HG02623 (cell line): ENCODE measurements around the gene SCNM1.
A peak's percentile ranks its signal among the peaks of the same experiment; 100 is the strongest.

ENCODE experiments used
- ATAC-seq: cut with Tn5 transposase; IDR thresholded peaks from one replicate; pipeline ENCODE4 v1.9.1; 2021; ENCODE audit warnings: moderate library complexity; ENCODE audit not compliant: unreplicated experiment

SCNM1 gene, protein sequence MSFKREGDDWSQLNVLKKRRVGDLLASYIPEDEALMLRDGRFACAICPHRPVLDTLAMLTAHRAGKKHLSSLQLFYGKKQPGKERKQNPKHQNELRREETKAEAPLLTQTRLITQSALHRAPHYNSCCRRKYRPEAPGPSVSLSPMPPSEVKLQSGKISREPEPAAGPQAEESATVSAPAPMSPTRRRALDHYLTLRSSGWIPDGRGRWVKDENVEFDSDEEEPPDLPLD

DNA sequence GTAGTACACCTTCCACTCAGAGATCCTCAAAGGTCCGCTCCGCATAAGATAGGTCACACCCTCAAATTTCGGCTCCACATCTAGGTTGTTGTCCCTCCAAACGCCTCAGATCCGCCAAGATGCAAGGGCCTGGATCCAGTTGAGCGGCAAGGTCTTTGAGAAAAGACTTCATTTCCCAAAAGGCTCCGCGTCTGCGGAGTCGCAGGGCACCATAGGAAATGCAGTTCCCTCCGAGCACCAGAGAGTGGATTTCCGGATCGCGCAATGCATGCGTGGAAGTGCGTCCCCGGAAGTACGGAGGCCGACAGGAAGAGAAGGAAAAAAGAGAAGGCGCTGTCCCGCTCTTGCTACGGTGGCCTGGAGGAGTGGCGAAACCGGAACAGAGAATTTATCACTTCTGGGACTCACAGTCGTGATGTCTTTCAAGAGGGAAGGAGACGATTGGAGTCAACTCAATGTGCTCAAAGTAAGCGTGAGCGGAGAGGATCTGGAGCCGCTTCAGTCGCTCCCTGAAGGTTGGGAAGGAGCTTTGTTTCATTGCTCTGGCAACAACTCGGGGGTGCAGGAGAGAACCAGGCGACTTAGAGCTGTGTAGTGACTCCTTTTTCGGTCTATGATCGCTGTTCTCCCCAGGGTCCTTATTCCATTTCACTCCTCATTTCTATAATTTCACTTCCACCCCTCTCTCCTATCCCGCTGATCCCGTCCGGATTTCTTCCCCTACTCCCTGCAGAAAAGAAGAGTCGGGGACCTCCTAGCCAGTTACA, at the start of gene SCNM1, which contains the start of gene LYSMD1:
Gene SCNM1, plus strand, starts transcription at position 407 of the 767 bp plus-strand sequence. Its CDS starts 9 bp downstream, at position 416.
Gene LYSMD1, minus strand, starts transcription at position 165 of the 767 bp plus-strand sequence. CDS start 644 bp downstream, outside the sequence.
- peak; percentile 79 for ATAC-seq

DNA sequence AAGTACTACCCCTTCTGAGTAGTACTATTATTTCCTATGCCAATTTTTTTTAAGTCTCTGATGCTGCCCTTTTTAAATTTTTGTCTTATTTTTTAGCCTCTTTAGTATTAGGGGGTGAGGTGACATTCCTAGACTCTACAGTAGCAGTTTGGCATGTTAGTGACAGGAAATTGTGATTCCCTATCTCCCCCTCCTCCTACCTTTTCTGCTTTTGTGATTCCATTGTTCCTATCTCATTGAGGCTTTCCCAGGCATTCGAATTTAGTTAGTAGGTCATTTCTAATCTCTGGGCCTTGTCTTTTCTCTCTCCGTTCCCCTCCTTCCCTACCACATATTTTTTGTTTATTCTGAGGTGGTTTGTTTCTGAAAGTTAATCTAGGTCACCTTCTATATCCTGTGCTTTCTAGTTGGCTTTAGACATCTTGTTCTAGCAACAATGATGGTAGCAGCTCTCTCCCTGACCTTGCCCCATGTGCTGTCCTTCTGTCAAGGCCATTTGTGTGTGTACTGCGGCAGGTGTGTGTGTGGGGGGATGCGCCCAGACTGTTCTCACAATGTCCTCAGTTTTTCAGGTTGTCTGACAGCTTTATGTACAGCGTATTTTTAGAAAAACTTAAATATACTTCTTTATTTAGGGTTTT, 41.1 kb upstream of the SCNM1 start:
- ATAC-seq: no peak

DNA sequence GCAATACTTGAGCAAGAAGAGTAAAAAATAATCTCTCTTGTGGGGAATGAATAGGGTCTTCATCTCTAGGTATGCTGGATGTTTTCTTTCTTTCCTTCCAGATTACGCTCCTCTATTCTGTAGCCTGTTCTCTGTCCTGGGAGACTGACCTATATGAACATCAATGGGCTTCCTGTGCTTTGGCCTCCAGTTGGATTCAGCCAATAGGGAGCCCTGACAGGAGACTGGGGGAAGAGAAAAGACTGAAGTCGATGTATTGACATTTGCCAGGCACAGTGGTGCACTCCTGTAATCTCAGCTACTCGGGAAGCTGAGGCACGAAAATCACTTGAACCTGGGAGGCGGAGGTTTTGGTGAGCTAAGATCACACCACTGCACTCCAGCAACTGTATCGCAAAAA, 37.1 kb upstream of the SCNM1 start:
- ATAC-seq: no peak

DNA sequence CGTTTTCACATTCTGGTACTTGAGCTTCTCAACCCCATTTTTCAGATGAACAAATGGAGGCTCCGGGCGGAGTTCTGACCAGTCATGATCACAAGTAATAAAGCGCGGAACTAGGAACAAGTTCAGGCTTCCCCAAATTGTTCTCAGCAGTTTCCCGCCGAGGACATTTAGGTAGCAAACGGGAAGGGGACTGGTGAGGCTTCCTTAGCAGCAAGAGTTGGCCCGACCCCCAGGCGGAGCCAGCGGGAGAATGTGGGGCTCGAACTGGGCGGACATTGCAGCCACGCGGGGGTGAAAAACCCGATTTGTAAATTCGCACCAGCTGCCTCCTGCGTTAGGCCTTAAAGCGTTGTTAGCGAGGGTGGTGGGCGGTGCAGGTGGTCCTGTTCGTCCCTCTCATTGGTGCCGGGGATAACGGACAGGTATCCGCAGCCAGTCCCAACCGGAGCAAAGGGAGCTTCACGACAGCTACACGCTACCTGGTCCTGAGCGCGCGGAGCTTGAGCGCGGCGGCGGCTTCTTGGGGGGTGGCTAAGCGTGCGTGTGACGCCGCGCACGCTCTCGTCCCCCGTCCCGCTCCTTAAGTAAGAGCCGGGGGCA, 34.9 kb upstream of the SCNM1 start:
- ATAC-seq: peak; percentile 72

DNA sequence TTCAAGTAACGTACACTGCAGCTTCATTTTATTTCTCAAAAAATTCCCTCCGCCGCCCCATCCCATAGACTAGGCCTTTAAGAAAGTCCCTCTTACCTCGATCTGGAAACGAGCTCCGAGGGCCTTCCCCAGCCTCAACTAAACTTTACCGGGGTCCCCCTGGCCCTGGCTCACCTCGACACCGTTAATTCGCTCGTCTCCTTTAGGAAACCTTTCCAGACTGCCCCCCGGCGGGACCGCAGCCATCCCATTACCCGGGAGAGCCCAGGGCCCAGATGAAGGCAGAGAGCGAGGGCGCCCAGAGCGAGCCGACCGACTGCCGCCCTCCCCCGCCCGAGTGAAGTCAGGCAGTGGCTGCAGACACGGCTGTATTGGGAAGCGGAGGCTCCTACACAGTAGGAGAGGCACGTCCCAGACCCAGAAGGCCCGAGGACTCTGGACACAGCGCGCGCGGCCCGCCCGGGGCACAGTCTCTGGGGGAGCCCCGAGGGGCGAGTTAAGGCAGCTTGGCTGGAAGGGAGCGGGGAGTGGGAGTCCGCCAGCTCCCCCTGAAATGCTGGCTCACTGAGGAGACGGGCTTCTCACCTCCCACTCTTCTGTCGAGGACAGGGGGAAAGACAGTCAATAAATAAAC, 34.1 kb upstream of the SCNM1 start:
- ATAC-seq: no peak

DNA sequence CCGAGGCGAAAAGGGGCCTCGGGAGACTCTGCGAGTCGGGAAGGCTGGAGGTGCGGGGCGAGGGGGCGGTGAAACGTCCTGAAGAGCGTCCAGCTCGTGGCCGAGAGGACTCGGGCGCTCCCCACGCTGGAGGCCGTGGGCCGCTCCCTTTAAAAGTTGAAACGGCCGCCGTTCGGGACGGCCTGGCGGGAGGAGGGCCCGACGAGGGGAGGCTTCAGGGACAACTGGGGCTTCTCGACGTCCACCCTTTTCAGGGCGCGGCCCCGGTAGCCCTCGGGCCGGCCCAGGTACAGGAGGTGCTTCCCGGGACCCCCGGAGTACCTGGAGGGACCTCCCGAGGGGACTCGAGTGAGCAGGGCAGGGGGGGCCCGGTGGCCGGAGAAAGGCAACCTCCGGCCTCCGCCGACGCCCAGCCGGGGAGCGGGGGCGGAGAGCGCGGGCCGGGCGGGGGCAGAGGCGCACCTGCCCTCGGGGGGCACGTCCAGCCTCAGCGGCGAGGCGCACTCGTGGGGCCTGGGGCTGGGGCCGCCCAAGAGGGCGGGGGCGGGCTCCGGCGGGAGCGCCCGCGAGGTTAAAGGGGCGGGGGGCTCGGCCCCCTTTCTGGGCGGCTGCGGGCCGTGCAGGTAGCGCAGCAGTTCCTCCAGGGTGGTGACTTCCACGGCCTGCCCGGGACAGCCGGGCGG, 33.5 kb upstream of the SCNM1 start:
- ATAC-seq: no peak

DNA sequence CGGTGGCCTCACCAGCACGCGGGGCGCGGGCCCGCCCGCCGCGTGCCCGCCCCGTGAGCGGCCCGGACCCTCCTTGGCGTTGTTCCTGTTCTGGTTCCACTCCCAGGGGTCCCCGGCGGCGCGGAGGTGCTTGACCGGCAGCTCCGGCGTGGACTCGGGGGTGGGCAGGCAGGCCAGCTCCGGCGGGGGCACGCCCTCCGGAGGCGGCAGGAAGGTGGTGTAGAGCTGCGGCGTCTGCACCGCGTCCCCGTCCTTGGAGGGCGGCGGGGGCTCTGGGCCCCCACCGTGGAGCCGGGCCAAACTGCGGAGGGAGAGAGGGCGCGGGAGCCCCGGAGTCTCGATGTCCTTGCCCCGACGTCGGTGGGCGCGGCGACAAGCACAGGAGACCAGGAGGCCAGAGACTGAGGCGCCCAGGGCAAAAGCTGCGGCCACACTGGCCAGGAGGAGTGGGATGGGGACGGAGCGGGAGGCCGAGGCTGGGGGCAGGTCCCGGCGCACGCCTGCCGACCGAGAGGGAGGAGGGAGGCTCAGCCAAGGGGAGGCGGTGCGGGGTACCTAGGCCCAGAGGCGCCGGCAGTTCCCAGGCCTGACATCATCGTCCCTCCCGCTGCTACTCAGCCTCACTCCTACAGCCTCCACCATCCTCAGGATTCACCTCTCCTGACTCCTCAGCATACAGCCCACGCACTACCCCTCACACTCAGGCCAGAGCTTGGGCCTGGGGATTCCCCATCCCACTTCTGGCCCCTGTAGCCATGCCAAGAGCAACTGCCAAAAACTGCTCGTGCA, 32.7 kb upstream of the SCNM1 start:
- ATAC-seq: no peak

DNA sequence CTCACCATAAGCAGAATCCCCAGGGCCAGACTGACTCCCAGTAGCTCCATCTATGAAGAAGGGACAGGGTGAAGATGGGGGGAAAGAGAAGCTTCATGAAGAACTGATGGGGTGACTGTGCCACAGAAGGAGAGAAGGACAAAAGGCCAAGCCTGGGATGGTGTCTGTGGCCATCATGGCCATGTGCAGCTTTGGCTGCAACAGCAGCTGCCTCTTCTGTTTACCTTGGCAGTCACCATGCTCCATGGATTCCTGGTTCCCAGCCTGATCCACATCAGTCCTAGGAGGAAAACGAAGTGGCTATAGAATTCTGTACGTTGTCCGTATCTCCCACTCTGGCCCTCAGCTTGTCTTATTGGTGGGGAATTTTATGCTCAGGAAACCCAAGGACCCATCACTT, 31.5 kb upstream of the SCNM1 start:
- no peak for ATAC-seq

DNA sequence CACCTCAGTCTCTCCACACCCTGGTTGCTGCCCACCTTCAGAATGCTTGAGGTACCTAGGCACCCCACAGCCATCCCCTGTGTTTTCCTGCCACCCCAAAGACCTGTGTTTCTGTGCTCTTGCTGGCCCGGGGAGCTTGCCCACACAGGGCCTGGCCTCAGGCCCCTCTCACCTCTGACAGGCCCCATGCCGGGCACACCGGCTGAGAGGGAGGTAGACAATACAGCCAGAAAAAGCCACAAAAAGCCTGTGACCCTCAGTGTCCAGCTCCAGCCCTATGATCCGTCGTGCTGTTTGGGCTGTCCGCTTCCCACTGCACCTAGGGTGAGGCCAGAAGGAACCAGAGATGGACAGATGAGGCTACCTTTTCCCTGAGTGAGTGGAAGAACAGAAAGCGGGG, 31.0 kb upstream of the SCNM1 start:
- ATAC-seq: no peak

DNA sequence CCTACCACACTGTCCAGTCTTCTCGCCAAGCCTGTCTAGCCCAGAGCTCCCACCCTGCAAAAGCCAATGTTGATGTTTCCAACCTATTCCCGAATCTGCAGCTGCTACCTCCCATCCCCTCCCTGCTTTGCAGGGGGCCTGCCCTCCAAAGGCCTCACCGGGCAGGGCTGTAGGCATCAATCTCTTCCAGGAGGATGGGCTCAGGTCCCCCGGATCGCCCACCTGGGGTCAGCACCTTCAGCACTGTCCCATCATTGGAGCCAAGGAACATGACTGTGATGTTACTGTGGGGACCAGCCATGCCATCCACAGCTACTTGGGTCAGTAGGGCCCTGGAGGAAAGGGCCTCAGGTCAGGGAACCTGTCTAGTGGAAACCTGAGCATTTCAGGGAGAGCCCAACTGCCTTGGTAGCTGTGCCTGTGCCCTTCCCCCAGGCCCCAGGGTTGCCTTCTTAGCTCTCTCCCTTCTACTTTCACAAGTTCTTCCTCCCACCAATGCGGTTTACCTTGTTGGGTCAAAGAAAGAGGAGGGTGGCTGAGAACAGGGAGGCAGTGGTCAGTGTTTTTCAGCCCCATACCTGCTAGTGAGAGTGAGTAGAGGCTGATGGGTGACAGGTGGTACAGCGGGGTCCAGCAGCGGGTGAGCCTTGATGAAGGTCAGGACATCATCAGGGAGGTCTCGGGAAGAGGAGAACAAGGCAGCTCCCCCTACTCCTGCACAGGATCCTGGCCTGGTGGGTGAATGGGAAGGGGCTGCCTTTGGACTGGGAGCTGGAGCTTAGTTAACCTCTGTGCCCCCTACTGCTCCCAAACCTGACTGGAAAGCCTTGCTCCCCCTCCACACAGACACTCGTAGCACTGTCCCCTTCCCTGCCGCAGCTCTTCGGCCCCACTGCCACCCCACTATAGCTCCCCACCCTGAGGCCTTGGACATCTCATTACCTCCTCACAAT, 30.2 kb upstream of the SCNM1 start:
- ATAC-seq: no peak

DNA sequence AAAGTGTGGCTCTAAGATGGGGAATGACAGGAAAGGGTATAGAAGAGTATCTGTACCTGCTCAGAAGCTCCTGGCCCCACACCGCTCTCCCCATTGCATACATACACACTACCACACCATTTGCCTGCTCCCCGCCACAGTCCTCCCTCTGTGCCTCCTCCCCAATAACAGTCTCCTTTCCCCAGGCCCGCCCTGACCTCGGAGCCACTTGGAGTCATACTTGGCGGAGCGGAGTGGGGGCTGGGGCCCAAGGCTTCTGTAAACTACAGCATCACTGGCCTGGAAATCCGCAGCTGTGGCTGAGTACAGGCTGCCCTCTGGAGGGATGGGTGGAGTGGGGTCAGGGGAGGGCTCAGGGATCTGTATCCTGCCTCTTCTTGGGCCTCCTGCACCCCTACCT, 28.2 kb upstream of the SCNM1 start:
- no peak for ATAC-seq

DNA sequence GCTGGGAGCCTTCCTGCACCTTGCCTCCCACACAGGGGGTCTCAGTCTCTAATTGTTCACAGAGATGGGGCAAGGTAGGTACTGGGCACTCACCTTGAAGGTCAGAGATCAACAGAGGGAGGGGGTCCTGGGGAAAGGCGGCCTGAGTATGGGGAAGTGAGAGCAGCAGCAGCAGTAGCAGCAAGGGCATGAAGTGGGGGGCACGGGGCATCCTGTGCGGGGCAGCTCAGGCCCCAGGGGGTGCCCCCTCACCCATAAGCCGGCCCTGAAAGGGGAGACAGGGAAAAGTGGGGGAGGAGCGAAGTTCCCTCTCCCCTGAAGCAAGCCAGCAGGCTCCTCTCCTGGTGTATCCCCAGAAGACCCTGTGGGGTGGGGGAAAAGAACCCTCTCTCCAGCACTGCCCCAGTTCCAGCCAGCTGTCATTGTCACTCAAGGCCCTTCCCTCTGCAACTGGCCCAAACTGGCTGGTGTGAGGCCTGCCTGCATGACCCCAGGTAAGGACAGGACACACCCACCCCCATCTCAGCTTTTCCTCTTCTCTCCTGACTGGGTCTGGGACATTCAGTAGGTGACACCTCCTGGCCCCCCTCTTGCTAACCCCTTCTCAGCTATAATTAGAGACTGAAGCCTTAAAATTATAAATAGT, 23.4 kb upstream of the SCNM1 start:
- no peak for ATAC-seq

DNA sequence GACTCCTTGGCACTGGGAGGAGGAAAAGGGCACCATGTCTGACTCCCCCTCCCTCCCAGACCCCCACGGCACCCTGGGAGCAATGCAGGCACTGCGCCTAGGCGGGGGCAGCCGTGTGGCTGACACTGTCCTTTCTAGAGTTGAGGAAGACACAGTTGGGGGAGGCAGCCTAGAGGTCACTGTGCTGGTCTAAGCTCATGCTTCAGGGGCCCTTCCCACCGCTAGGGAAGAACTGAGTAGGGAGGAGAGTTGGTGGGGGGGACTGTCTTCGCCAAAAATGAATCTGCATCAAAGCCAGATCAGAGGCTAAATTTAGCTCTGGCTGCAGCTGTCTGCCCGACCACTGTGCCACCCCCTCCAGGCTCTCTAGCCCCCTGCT, 22.9 kb upstream of the SCNM1 start:
- no peak for ATAC-seq

DNA sequence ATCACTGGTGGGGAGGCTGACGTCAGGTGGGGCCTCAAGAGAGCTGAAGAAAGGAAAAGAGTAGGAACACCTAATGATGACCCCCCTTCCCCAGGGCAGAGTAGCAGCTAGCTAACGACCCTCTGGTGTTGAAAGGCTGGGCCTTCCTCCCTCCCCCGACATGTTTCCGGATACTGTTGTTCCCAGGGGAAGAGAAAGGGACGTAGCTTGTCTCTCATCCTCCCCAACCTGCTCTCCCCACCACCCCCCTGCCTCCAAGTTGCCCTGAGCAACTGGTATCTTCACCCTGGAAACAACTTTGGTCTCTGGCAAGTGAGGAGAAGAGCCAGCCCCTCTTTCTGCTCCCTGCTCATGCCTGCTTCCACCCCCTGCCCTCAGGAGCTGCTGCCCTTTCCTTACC, 22.0 kb upstream of the SCNM1 start:
- no peak for ATAC-seq

DNA sequence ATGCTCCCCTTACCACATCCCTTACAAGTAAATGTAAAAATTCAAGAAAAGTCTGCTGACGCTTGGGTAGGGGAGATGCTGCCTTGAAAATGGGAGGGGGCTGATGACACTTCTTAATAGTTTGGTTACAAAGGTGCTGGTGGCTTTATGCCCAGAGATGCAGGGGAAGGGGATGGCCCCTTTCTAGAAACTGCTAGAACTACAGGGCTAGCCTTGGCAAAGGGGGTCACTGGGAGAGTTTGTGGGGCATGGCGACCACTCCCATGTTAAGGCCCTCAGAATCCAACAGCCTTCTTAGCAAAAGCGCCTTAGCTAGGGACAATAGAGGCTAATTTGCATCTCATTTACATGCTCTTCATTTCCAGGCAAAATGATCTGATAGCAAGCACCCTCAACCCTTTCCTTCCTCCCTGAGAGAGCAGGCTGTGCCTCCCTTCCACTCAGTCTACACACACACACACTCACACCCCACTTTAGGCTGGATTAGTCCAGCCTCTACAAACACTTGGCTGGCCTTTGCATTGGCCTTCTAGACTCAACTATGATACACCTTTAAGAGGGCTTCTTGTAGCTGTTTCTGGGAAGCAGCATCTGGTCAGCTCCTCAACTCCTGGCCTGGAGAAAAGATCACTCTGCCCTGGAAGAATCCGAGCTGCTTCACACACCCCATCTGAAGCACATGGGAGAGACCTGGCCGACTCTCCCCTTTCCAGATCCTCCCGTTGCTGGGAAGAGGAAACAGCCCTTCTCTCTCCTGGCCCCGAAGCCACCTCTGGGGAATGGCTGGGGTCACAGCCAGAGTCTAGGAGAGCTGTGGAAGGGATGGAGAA, 21.3 kb upstream of the SCNM1 start:
- ATAC-seq: no peak

DNA sequence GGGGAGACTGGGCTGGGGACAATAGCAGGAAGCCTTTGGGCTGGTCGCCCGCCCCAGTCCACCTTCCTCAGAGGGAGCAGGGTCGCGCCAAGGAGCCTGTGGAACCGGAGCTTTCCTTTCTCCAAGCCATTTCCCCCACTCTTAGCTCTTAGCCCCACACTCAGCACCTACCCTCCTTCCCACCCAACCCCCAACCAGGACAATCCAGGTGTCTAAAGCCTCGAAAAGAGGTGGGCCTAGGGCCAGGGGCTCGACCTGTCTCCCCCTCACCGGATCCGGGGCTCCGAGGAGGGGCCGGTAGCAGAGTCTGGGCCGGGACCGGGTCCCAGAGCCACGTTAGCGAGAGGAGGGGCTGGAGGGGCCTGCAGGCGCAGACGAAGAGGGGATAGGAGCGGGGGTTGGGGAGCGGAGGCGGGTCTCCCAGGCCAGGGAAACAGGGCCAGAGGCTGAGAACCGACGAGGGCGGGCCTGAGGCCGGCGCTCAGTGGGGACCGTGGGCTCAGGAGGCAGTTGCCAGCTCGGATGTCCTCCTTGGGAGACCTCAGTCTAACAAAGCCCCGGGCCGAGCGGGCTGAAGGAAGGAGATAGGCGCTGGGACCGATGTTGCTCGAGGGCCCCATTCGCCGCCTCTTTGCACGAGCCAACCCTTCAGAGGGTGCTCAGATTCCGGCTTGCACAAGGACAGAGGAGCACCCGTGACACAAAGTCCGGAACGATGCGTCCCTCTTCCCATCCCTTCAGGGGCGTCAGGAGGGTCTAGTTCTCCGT, 20.5 kb upstream of the SCNM1 start:
- ATAC-seq: no peak

DNA sequence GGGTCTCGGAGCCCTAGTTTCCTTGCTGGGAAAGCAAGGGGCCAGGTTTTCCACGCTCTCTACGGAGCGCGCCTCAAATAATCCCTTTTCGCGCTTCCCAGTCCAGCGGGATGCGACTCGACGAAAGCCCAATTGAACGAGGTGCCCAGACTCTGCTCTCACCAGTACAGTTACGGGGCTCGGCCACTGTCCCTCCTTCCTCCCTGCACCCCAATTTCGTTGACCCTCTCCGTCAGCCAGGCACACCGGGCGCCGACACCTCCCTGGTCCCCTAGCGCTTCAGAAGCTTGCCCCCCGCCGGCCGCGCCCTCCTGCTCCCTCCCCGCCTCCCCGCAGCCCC, 19.9 kb upstream of the SCNM1 start:
- ATAC-seq: no peak
